BJ (cell line): ENCODE data around the gene DRAXIN. TPM values are rescaled to one million over a fixed set of nuclear protein-coding genes. Genes with fewer than 3 reads are reported as not detected.

Experiments
- CTCF ChIA-PET: fragments of 350-600 bp; formaldehyde crosslinking; extraction: SDS; loops from one replicate; lab custom pipeline; 2021; ENCODE audit warnings: antibody characterized with exemption, inconsistent platforms; lab: Yijun Ruan, JAX
- POLR2A ChIA-PET: fragments of 300-600 bp; sonication (Branson Sonifier 250); formaldehyde crosslinking; extraction: SDS; loops from one replicate; lab custom pipeline; 2021; ENCODE audit warnings: antibody characterized with exemption; lab: Charles Lee
- DNase-seq: peaks from one replicate; pipeline ENCODE4 v3.0.0-alpha.2; 2011; ENCODE audit warnings: low read depth
- H3K27me3 ChIP-seq: 2 replicates; pipeline ENCODE4 v1.6.0; 2011; ENCODE audit warnings: low read length; ENCODE audit not compliant: control insufficient read depth, insufficient read depth
- H3K36me3 ChIP-seq: 2 replicates; pipeline ENCODE4 v1.5.1; 2011; ENCODE audit warnings: low read length; ENCODE audit not compliant: control insufficient read depth, insufficient read depth
- H3K4me3 ChIP-seq: 2 replicates; pipeline ENCODE4 v1.5.1; 2011; ENCODE audit warnings: low read depth, mild to moderate bottlenecking, control low read depth, low read length
- polyA plus RNA-seq: library from polyadenylated mRNA; depleted of rRNA; stranded (reverse); fragments of >200 nt; gene quantifications from 2 replicates; pipeline ENCODE4 v1.2.3, GENCODE V29; 2011
- TF ChIP-seq, protein P1 (sequence below): IDR thresholded peaks from 2 replicates; pipeline ENCODE4 v1.5.1; 2011; ENCODE audit warnings: low read depth, mild to moderate bottlenecking, control low read depth, inconsistent platforms, low read length, moderate library complexity; ENCODE audit not compliant: insufficient read depth

The DRAXIN gene
- polyA plus RNA-seq, 1 experiment, result 0.01 TPM

DNA sequence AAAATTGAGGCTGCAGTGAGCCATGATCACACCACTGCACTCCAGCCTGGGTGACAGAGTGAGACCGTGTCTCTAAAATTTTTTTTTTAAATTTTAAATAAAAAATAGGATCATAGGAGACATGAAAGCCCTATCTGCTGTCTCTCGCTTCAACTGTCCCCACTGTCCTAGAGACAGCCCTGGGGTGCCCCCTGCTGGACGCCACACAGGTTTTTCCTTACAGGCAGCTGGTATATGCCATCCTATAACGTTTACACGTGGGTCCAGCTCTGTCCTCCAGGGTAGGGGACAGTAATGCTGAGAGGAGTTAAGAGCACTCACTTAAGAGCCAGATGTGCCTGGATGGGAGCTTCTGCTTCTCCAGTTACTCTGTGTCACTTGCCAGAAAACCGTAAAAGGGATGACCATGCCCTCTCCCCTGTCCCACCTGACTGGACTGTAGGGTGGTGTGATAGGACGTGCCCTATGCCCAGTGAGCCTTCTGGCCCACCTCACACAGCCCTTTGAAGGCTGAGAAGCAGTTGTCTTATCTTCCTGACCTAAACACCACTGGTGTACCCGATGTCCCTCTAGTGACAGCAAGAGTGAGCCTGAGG, 45.7 kb upstream of the DRAXIN start:
- POLR2A ChIA-PET, result no interaction called here
- CTCF ChIA-PET, result interaction anchor here (0.6 to 11.6 kb wide), 33 partner anchors 8 to 618 kb away, joined by 3 to 192 read pairs (median 4); partner anchors contain the start of genes AGTRAP and FBXO6
- peaks cover 6% of the 10 kb centered on the region for H3K27me3 ChIP-seq
- H3K4me3 ChIP-seq, result no peak overlapping the region
- no peak for DNase-seq
- no peaks in the 10 kb centered on the region for H3K36me3 ChIP-seq
- TF ChIP-seq, protein P1, sequence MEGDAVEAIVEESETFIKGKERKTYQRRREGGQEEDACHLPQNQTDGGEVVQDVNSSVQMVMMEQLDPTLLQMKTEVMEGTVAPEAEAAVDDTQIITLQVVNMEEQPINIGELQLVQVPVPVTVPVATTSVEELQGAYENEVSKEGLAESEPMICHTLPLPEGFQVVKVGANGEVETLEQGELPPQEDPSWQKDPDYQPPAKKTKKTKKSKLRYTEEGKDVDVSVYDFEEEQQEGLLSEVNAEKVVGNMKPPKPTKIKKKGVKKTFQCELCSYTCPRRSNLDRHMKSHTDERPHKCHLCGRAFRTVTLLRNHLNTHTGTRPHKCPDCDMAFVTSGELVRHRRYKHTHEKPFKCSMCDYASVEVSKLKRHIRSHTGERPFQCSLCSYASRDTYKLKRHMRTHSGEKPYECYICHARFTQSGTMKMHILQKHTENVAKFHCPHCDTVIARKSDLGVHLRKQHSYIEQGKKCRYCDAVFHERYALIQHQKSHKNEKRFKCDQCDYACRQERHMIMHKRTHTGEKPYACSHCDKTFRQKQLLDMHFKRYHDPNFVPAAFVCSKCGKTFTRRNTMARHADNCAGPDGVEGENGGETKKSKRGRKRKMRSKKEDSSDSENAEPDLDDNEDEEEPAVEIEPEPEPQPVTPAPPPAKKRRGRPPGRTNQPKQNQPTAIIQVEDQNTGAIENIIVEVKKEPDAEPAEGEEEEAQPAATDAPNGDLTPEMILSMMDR, result peak; percentile 84

DNA sequence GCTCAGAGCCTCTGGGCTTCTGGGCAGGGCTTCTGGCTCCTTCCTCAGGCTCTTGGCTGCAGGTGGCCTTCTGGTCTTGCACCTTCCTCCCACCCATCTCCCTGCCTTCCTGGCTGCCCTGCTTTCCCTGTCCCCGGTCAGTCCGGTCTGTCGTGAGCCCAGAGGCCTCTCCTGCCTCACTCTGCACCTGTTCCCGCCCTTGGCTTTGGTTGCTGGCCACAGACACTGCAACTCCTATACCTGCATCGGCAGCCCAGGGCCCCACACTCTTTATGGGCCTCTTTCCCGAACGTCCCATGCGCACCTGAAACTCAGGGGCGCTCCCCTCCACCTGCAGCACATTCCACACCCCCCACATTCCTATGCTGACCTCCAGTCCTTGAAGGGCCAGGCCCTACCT, 45.2 kb upstream of the DRAXIN start:
- CTCF ChIA-PET, result interaction anchor here (0.6 to 11.6 kb wide), 27 partner anchors 9 to 619 kb away, joined by 3 to 192 read pairs (median 5); partner anchors contain the start of genes AGTRAP and FBXO6
- TF ChIP-seq, protein P1, result no peak
- Histone ChIP-seq H3K4me3 (no peak overlapping the region), H3K36me3 (no peaks in the 10 kb centered on the region), H3K27me3 (peaks cover 6% of the 10 kb centered on the region)
- POLR2A ChIA-PET, result no interaction called here
- no peak for DNase-seq

DNA sequence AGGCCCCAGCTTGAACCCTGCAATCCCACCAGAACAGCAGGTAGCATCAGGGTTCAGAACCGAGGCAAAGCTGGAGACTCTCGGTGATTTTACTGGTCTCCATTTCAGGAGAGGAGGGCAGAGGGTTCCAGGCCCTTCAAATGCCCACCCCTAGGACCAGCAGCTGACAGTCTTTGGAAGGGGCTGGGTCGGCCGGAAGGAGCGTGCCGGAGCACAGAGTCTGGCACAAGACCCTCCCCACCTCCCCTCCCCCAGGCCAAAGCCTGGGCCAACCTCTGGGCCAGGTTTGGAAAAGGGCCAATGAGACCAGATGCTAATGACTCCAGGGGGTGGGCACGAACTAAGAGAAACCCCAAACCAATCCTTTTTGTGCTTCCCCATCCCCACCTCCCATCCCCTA, 44.2 kb upstream of the DRAXIN start:
- Histone ChIP-seq H3K27me3 (peaks cover 6% of the 10 kb centered on the region), H3K36me3 (no peaks in the 10 kb centered on the region), H3K4me3 (no peak overlapping the region)
- CTCF ChIA-PET, result interaction anchor here (1.6 to 11.6 kb wide), 4 partner anchors 35 to 611 kb away, joined by 6 to 192 read pairs (median 94); no protein-coding TSS in a partner anchor
- DNase-seq, result no peak
- TF ChIP-seq, protein P1, result no peak
- POLR2A ChIA-PET, result no interaction called here

DNA sequence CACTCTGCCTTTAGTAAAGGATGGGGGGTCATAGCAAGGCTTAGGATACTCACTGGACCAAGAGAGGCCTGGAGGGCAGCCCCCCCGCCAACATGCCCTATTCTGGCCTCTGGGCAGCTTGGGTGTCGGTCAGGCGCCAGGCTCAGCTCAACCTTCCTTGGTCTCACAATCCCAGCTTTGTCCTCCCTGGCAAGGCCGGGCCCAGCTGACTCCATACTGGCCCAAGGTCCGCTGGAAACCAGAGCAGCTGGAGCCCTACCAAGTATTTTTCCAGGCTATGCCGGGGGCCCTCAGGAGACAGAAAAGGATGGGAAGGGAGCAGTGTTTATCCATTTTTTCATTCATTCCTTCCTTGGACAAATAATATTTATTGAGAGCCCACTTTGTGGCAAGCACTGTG, 43.5 kb upstream of the DRAXIN start:
- TF ChIP-seq, protein P1, result no peak
- POLR2A ChIA-PET, result no interaction called here
- CTCF ChIA-PET, result interaction anchor here (0.6 to 11.6 kb wide), 7 partner anchors 10 to 611 kb away, joined by 3 to 192 read pairs (median 5); no protein-coding TSS in a partner anchor
- no peak for DNase-seq
- H3K27me3 ChIP-seq, result peaks cover 6% of the 10 kb centered on the region
- no peak overlapping the region for H3K4me3 ChIP-seq
- no peaks in the 10 kb centered on the region for H3K36me3 ChIP-seq

DNA sequence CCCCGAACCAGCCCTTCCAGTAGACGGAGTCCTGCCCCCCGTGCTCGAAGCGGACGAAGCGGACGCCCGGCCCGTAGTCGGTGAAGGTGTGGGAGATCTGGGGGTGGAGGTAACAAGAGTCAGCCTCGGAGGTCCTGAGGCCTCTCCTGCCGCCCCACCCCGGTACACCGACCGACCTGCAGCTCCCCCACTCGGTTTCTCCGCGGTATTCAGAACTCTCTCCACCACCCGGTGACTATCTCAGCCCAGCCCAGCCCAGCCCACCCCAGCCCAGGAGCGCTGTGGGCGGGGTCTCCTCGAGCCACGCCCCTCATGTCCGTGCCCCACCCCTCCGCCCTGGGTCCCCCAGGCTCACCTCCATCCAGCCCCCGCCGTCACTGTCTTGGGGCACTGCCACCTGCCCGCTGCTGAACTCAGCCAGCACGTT, 42.8 kb upstream of the DRAXIN start:
- peaks cover 6% of the 10 kb centered on the region for H3K27me3 ChIP-seq
- ChIA-PET CTCF (interaction anchor here (1.2 to 11.6 kb wide), 8 partner anchors 9 to 612 kb away, joined by 3 to 192 read pairs (median 10); partner anchors contain the start of gene FBXO6), POLR2A (no interaction called here)
- DNase-seq, result no peak
- no peak overlapping the region for H3K4me3 ChIP-seq
- TF ChIP-seq, protein P1, result no peak
- H3K36me3 ChIP-seq, result no peaks in the 10 kb centered on the region
